GM12865 (cell line): Measurements from ENCODE around the gene CATSPERZ.
A peak's percentile ranks its signal among the peaks of the same experiment; 100 is the strongest.
"Not testable (repeated sequence)": the region's sequence is repeated elsewhere in the genome, so short reads cannot be mapped to it uniquely, and the experiment has no call there.

Experiments
- DNase-seq: peaks from one replicate; pipeline ENCODE4 v3.0.0; 2010; ENCODE audit warnings: low read depth
- H3K4me3 ChIP-seq: 2 replicates; pipeline ENCODE4 v1.5.1; 2011; ENCODE audit warnings: mild to moderate bottlenecking, low read depth, low read length, control low read depth
- TF ChIP-seq, protein P1 (sequence below): IDR thresholded peaks from 2 replicates; pipeline ENCODE4 v1.5.1; 2011; ENCODE audit warnings: low read length, control low read depth, low read depth, inconsistent platforms; ENCODE audit not compliant: insufficient read depth; ENCODE audit errors: missing control alignments

Gene CATSPERZ

DNA sequence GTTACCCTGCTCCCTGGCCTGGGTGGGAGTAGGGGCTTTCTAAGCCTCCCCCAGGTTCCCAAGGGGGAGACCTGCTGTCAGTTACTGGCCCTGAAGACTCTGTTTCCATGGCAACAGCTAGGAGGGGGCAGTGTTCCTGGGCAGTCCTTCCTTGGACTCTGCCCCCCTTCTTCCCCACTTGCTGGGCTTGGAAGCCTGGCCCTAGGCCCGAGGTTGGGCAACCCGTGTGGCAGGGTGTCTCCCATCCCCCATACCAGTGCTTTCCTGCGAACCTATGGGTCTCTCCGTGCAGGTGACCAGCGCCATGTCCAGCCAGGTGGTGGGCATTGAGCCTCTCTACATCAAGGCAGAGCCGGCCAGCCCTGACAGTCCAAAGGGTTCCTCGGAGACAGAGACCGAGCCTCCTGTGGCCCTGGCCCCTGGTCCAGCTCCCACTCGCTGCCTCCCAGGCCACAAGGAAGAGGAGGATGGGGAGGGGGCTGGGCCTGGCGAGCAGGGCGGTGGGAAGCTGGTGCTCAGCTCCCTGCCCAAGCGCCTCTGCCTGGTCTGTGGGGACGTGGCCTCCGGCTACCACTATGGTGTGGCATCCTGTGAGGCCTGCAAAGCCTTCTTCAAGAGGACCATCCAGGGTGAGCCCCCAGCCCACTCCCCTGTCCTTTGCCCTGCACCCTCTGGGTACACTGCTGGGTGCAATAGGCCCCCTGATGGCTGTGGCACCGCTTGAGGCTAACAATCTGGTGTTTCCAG lies 6.9 kb downstream of the CATSPERZ start:
- peak; percentile 33 for DNase-seq
- TF ChIP-seq, protein P1, sequence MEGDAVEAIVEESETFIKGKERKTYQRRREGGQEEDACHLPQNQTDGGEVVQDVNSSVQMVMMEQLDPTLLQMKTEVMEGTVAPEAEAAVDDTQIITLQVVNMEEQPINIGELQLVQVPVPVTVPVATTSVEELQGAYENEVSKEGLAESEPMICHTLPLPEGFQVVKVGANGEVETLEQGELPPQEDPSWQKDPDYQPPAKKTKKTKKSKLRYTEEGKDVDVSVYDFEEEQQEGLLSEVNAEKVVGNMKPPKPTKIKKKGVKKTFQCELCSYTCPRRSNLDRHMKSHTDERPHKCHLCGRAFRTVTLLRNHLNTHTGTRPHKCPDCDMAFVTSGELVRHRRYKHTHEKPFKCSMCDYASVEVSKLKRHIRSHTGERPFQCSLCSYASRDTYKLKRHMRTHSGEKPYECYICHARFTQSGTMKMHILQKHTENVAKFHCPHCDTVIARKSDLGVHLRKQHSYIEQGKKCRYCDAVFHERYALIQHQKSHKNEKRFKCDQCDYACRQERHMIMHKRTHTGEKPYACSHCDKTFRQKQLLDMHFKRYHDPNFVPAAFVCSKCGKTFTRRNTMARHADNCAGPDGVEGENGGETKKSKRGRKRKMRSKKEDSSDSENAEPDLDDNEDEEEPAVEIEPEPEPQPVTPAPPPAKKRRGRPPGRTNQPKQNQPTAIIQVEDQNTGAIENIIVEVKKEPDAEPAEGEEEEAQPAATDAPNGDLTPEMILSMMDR, result no peak
- peak overlapping the region; percentile 94 for H3K4me3 ChIP-seq

DNA sequence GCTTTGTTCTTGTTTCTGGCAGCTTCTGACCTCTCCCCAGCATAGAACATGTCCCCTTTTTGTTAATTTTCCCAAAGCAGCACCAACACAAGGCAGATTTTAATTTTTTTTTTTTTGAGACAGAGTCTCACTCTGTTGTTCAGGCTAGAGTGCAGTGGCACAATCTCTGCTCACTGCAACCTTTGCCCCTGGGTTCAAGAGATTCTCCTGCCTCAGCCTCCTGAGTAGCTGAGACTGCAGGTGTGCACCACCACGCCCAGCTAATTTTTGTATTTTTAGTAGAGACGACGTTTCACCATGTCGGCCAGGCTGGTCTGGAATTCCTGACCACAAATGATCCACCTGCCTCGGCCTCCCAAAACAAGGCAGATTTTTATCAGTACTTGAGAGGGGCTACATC lies 7.6 kb downstream of the CATSPERZ start:
- H3K4me3 ChIP-seq, DNase-seq: not testable (repeated sequence)

DNA sequence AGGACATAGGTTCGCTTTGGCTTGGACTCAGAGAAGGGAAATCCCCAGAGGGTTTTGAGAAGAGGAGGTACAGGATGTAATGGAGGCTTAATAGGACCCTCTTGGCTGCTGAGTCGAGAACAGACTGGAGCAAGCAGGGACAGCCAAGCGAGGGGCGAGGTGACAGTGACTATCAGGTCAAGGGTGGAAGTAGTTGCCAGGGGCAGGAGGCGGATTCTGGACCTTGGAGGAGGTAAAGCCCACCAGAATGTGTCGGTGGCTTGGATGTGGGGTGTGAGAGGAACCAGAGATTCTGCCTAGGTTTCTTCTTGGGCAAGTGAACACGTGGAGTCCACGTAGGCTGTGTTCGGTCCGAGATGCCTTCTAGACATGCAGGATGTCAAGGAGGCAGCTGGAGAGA lies 12.8 kb downstream of the CATSPERZ start:
- DNase-seq, result no peak
- TF ChIP-seq, protein P1, result no peak
- H3K4me3 ChIP-seq, result no peak overlapping the region

DNA sequence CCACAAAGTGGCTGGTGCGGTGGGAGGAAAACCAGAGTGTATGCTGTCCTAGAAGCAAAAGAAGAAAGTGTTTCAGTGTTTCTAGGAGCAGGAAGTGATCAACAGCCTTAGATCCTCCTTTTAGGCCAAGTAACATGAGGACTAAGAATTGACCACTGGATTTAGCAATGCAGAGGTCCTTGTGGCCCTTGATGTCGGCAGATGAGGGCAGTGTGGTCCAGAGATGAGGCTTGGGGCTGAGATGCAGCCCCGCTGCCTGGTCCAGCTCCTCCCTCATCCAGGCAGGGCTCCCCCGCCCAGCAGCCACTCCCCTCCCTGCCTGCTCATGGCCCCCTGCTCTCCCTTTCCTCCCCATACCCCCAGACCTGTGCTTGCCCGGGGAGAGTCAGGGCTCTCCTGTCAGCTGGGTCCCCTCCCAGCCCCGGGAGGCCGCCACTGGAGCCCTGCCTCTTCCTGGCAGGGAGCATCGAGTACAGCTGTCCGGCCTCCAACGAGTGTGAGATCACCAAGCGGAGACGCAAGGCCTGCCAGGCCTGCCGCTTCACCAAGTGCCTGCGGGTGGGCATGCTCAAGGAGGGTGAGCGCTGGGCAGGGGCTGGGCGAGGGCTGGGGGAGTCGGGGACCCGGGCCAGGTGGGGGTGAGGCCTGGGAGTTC lies 13.5 kb downstream of the CATSPERZ start:
- TF ChIP-seq, protein P1, result no peak
- DNase-seq, result no peak

DNA sequence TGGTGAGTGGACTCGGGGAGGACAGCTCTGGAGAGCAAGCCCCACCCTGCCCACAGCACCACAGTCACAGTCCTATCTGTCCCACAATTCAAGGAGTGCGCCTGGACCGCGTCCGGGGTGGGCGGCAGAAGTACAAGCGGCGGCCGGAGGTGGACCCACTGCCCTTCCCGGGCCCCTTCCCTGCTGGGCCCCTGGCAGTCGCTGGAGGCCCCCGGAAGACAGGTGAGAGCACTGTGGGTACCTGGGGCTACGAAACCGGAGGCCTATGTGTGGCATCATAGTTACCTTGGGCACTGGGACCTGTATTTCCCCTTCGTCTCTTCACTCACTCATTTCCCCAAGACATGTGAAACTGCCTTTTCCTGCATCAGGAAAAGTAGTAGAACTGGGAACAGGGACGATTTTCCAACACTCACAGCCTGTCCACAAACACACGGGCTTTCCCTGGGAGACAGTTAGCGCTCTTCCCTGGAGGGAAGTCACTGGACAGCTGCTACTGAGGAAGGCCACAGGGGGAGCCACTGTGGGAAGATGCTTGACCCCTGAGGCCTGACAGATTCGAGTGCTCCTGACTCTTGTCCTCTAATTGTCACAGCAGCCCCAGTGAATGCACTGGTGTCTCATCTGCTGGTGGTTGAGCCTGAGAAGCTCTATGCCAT lies 14.1 kb downstream of the CATSPERZ start:
- no peak overlapping the region for H3K4me3 ChIP-seq
- TF ChIP-seq, protein P1, result no peak
- DNase-seq, result no peak

More for the DNA sequence above, 13.5 kb downstream of the CATSPERZ start:
- no peak overlapping the region for H3K4me3 ChIP-seq

DNA sequence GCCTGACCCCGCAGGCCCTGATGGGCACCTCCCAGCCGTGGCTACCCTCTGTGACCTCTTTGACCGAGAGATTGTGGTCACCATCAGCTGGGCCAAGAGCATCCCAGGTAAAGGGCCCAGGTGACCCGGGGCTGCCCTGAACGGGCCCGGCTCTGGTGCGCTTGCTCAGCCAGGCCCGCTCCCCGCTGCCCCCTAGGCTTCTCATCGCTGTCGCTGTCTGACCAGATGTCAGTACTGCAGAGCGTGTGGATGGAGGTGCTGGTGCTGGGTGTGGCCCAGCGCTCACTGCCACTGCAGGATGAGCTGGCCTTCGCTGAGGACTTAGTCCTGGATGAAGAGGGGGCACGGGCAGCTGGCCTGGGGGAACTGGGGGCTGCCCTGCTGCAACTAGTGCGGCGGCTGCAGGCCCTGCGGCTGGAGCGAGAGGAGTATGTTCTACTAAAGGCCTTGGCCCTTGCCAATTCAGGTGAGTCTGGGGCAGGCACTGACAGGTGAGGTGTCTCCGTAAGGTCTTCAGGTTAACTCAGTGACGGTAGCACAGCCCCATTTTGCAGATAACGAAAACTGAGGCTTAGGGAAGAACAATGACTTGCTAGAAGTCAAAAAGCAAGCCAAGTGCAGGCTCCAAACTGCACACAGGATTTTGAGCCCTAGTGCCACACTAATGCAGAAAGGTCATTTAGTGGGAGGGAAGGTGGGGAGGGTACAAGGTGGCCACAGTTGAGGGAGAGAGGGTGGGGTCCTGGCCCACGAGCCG lies 14.8 kb downstream of the CATSPERZ start:
- no peak overlapping the region for H3K4me3 ChIP-seq
- no peak for DNase-seq
- TF ChIP-seq, protein P1, result no peak

DNA sequence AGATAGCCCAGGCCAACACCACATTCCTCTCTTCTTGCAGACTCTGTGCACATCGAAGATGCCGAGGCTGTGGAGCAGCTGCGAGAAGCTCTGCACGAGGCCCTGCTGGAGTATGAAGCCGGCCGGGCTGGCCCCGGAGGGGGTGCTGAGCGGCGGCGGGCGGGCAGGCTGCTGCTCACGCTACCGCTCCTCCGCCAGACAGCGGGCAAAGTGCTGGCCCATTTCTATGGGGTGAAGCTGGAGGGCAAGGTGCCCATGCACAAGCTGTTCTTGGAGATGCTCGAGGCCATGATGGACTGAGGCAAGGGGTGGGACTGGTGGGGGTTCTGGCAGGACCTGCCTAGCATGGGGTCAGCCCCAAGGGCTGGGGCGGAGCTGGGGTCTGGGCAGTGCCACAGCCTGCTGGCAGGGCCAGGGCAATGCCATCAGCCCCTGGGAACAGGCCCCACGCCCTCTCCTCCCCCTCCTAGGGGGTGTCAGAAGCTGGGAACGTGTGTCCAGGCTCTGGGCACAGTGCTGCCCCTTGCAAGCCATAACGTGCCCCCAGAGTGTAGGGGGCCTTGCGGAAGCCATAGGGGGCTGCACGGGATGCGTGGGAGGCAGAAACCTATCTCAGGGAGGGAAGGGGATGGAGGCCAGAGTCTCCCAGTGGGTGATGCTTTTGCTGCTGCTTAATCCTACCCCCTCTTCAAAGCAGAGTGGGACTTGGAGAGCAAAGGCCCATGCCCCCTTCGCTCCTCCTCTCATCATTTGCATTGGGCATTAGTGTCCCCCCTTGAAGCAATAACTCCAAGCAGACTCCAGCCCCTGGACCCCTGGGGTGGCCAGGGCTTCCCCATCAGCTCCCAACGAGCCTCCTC lies 15.7 kb downstream of the CATSPERZ start:
- H3K4me3 ChIP-seq, result peak overlapping the region; percentile 99; the same call in 1 of the 2 replicates
- DNase-seq, result not testable (repeated sequence)
